Measurements from ENCODE around the gene TOMT. TPM values are rescaled to one million over a fixed set of nuclear protein-coding genes. Genes with fewer than 3 reads are reported as not detected.

Gene TOMT
- total and polyA plus RNA-seq, 2 donors (not counting 1 experiment from before 2014, with no cell fraction given): not detected

GRCh38 chr11:72120930-72121329 is 15.2 kb downstream of the TOMT start:
- no peaks in the 10 kb centered on the region for H3K79me2 ChIP-seq (ENCODE audit: control insufficient read depth, insufficient read depth, low read length)
- peaks cover 46% of the 10 kb centered on the region for H3K27me3 Mint-ChIP-seq
- CTCF ChIA-PET: no interaction called here
- no peak overlapping the region for H3K9ac ChIP-seq (ENCODE audit: low read length)
- TF ChIP-seq CTCF (IDR thresholded peaks at IDR 0.05): no peak
- TF ChIP-seq EZH2 (IDR thresholded peaks at IDR 0.05; ENCODE audit: borderline replicate concordance, insufficient read depth, low read depth, low read length, poor library complexity, severe bottlenecking): no peak
- POLR2A ChIA-PET: no interaction called here
- no peak overlapping the region for H3K27ac ChIP-seq (ENCODE audit: low read length in 2 of 2)
- WGBS (ENCODE audit: insufficient coverage): 91% methylated on average over 2 of the region's 2 CpGs
- H3K4me1 ChIP-seq (ENCODE audit: control insufficient read depth in 2 of 2, insufficient read depth in 2 of 2, low read length in 2 of 2): no peaks in the 10 kb centered on the region
- peaks cover 0 to 9% (median 2%) of the 10 kb centered on the region in 3 donors for H3K9me3 ChIP-seq (ENCODE audit: control extremely low read depth in 1 of 3, control insufficient read depth in 2 of 3, insufficient read depth in 1 of 3, low read length in 2 of 3)
- H3K27ac Mint-ChIP-seq: no peak overlapping the region
- H3K4me3 Mint-ChIP-seq: no peak overlapping the region
- H4K20me1 ChIP-seq (ENCODE audit: control insufficient read depth, insufficient read depth, low read length, poor library complexity, severe bottlenecking): no peaks in the 10 kb centered on the region
- no peak overlapping the region for H3K4me2 ChIP-seq (replicated peaks; ENCODE audit: low read depth, low read length, poor library complexity, severe bottlenecking)
- no peaks in the 10 kb centered on the region for H3K4me1 Mint-ChIP-seq
- H3K27me3 ChIP-seq (replicated peaks in 1 of 4; ENCODE audit: control extremely low read depth in 1 of 4, control insufficient read depth in 3 of 4, insufficient read depth in 4 of 4, low read length in 3 of 4): peaks cover 0 to 20% (median 2%) of the 10 kb centered on the region in 4 experiments
- no peak overlapping the region for H3K4me3 ChIP-seq (ENCODE audit: control extremely low read depth in 1 of 5, extremely low read depth in 1 of 5, insufficient read depth in 1 of 5, low read depth in 2 of 5, low read length in 4 of 5)
- DNase-seq (no peak), ATAC-seq (ENCODE audit: low read depth) (no peak)
- H2AFZ ChIP-seq (ENCODE audit: insufficient read depth, low read depth, low read length, poor library complexity, severe bottlenecking): no peak overlapping the region
- intact Hi-C loops (cut with micrococcal nuclease): no loop called here
- H3K9me3 Mint-ChIP-seq (ENCODE audit: insufficient read depth): no peaks in the 10 kb centered on the region
- no peaks in the 10 kb centered on the region for H3K36me3 ChIP-seq (replicated peaks in 1 of 2; ENCODE audit: control extremely low read depth in 1 of 2, control insufficient read depth in 1 of 2, extremely low read depth in 1 of 2, insufficient read depth in 2 of 2, low read length in 1 of 2)

- no peaks in the 10 kb centered on the region for H3K79me2 ChIP-seq (ENCODE audit: control insufficient read depth, insufficient read depth, low read length)
- TF ChIP-seq EZH2 (IDR thresholded peaks at IDR 0.05; ENCODE audit: borderline replicate concordance, insufficient read depth, low read depth, low read length, poor library complexity, severe bottlenecking) (no peak), CTCF (IDR thresholded peaks at IDR 0.05) (no peak)
- intact Hi-C loops (cut with micrococcal nuclease): no loop called here
- ChIA-PET CTCF (interaction anchor here (1.0 to 1.2 kb wide), 2 partner anchors 21 to 22 kb away, joined by 3 read pairs; no protein-coding TSS in a partner anchor), POLR2A (no interaction called here)
- Mint-ChIP-seq H3K9me3 (ENCODE audit: insufficient read depth) (peaks cover 3% of the 10 kb centered on the region), H3K4me3 (no peak overlapping the region), H3K27ac (no peak overlapping the region), H3K27me3 (peaks cover 39% of the 10 kb centered on the region), H3K4me1 (no peaks in the 10 kb centered on the region)
- no CpG with 5 or more reads among the region's 1 CpG for WGBS (ENCODE audit: insufficient coverage)
- no peak overlapping the region for H3K4me3 ChIP-seq (ENCODE audit: control extremely low read depth in 1 of 5, extremely low read depth in 1 of 5, insufficient read depth in 1 of 5, low read depth in 2 of 5, low read length in 4 of 5)
- no peak for ATAC-seq (ENCODE audit: low read depth)
- peaks cover 0 to 9% (median 6%) of the 10 kb centered on the region in 3 donors for H3K9me3 ChIP-seq (ENCODE audit: control extremely low read depth in 1 of 3, control insufficient read depth in 2 of 3, insufficient read depth in 1 of 3, low read length in 2 of 3)
- no peak overlapping the region for H3K27ac ChIP-seq (ENCODE audit: low read length in 2 of 2)
- no peak overlapping the region for H2AFZ ChIP-seq (ENCODE audit: insufficient read depth, low read depth, low read length, poor library complexity, severe bottlenecking)
- no peak overlapping the region for H3K4me2 ChIP-seq (replicated peaks; ENCODE audit: low read depth, low read length, poor library complexity, severe bottlenecking)
- H3K27me3 ChIP-seq (replicated peaks in 1 of 4; ENCODE audit: control extremely low read depth in 1 of 4, control insufficient read depth in 3 of 4, insufficient read depth in 4 of 4, low read length in 3 of 4): peaks cover 0 to 13% (median 2%) of the 10 kb centered on the region in 4 experiments
- H4K20me1 ChIP-seq (ENCODE audit: control insufficient read depth, insufficient read depth, low read length, poor library complexity, severe bottlenecking): no peaks in the 10 kb centered on the region
- H3K4me1 ChIP-seq (ENCODE audit: control insufficient read depth in 2 of 2, insufficient read depth in 2 of 2, low read length in 2 of 2): no peaks in the 10 kb centered on the region
- no peaks in the 10 kb centered on the region for H3K36me3 ChIP-seq (replicated peaks in 1 of 2; ENCODE audit: control extremely low read depth in 1 of 2, control insufficient read depth in 1 of 2, extremely low read depth in 1 of 2, insufficient read depth in 2 of 2, low read length in 1 of 2)
- H3K9ac ChIP-seq (ENCODE audit: low read length): no peak overlapping the region
- no peak for DNase-seq
Observed at GRCh38 chr11:72122607-72123006, 16.9 kb downstream of the TOMT start.
